H9 (cell line): ENCODE data around the gene BMPR1A. TPM values are rescaled to one million over a fixed set of nuclear protein-coding genes. Genes with fewer than 3 reads are reported as not detected.

Experiments used
- DNase-seq: peaks from one replicate; pipeline ENCODE4 v3.0.0-alpha.2; 2017
- H2AFZ ChIP-seq: one replicate; pipeline ENCODE4 v1.6.1; 2013; ENCODE audit warnings: mild to moderate bottlenecking, low read length, control low read depth, moderate library complexity
- H2AK5ac ChIP-seq: 2 replicates; pipeline ENCODE4 v1.6.1; 2013; ENCODE audit warnings: low read length, control low read depth, mixed read lengths; ENCODE audit not compliant: insufficient read length
- H2BK120ac ChIP-seq: one replicate; pipeline ENCODE4 v1.6.1; 2013; ENCODE audit warnings: low read depth, mild to moderate bottlenecking, low read length, control low read depth, inconsistent platforms; ENCODE audit not compliant: poor library complexity, severe bottlenecking
- H2BK12ac ChIP-seq: 2 replicates; pipeline ENCODE4 v1.6.1; 2013; ENCODE audit warnings: low read length, control low read depth, mixed read lengths, low read depth; ENCODE audit not compliant: insufficient read length
- H2BK15ac ChIP-seq: 2 replicates; pipeline ENCODE4 v1.6.1; 2013; ENCODE audit warnings: low read depth, low read length, control low read depth
- H2BK20ac ChIP-seq: one replicate; pipeline ENCODE4 v1.6.1; 2013; ENCODE audit warnings: low read depth, mild to moderate bottlenecking, low read length, control low read depth, inconsistent platforms; ENCODE audit not compliant: poor library complexity, severe bottlenecking
- H2BK5ac ChIP-seq: 2 replicates; pipeline ENCODE4 v1.6.1; 2013; ENCODE audit warnings: low read length, control low read depth, mixed read lengths; ENCODE audit not compliant: insufficient read length
- H3K14ac ChIP-seq: 2 replicates; pipeline ENCODE4 v1.6.1; 2013; ENCODE audit warnings: low read length, control low read depth; ENCODE audit not compliant: insufficient read depth
- H3K18ac ChIP-seq: 2 replicates; pipeline ENCODE4 v1.6.1; 2013; ENCODE audit warnings: low read depth, mild to moderate bottlenecking, mixed read lengths, low read length, control low read depth; ENCODE audit not compliant: insufficient read length
- H3K23ac ChIP-seq: 2 replicates; pipeline ENCODE4 v1.6.1; 2013; ENCODE audit warnings: low read length, control low read depth, mixed read lengths, low read depth; ENCODE audit not compliant: insufficient read length
- H3K23me2 ChIP-seq: 2 replicates; pipeline ENCODE4 v1.6.1; 2013; ENCODE audit warnings: low read depth, mild to moderate bottlenecking, mixed read lengths, low read length, control low read depth; ENCODE audit not compliant: insufficient read length, poor library complexity, severe bottlenecking
- H3K27ac ChIP-seq: 2 replicates; pipeline ENCODE4 v1.5.1; 2013; ENCODE audit warnings: low read length, control low read depth, mixed read lengths, low read depth; ENCODE audit not compliant: insufficient read length
- H3K27me3 ChIP-seq: 2 replicates; pipeline ENCODE4 v1.6.1; 2013; ENCODE audit warnings: low read length, control low read depth, inconsistent platforms; ENCODE audit not compliant: insufficient read depth
- H3K4ac ChIP-seq: 2 replicates; pipeline ENCODE4 v1.6.1; 2013; ENCODE audit warnings: low read depth, mild to moderate bottlenecking, control low read depth, inconsistent platforms, low read length, moderate library complexity
- H3K4me1 ChIP-seq: 2 replicates; pipeline ENCODE4 v1.6.1; 2013; ENCODE audit warnings: low read length, control low read depth, inconsistent platforms; ENCODE audit not compliant: insufficient read depth
- H3K4me2 ChIP-seq: 2 replicates; pipeline ENCODE4 v1.6.1; 2013; ENCODE audit warnings: low read length, control low read depth, mixed read lengths; ENCODE audit not compliant: insufficient read length, insufficient read depth
- H3K56ac ChIP-seq: 2 replicates; pipeline ENCODE4 v1.6.1; 2013; ENCODE audit warnings: low read depth, mild to moderate bottlenecking, mixed read lengths, low read length, control low read depth; ENCODE audit not compliant: insufficient read length
- H3K79me1 ChIP-seq: 2 replicates; pipeline ENCODE4 v1.6.1; 2013; ENCODE audit warnings: low read depth, mild to moderate bottlenecking, moderate library complexity, low read length, control low read depth, inconsistent platforms; ENCODE audit not compliant: insufficient read depth, poor library complexity, severe bottlenecking
- H3K79me2 ChIP-seq: 2 replicates; pipeline ENCODE4 v1.6.1; 2013; ENCODE audit warnings: low read length, control low read depth, inconsistent platforms; ENCODE audit not compliant: insufficient read depth
- H3K9ac ChIP-seq: 2 replicates; pipeline ENCODE4 v1.6.1; 2013; ENCODE audit warnings: low read length, control low read depth, mixed read lengths; ENCODE audit not compliant: insufficient read length; ENCODE audit errors: extremely low read depth
- H3K9me3 ChIP-seq: one replicate; pipeline ENCODE4 v1.6.1; 2013; ENCODE audit warnings: low read depth, low read length, inconsistent platforms; ENCODE audit not compliant: control insufficient read depth
- H3T11ph ChIP-seq: one replicate; pipeline ENCODE4 v1.6.1; 2013; ENCODE audit warnings: mild to moderate bottlenecking, low read length, control low read depth, inconsistent platforms
- H4K20me1 ChIP-seq: one replicate; pipeline ENCODE4 v1.6.1; 2013; ENCODE audit not compliant: control insufficient read depth, insufficient read length, insufficient read depth
- H4K5ac ChIP-seq: 2 replicates; pipeline ENCODE4 v1.6.1; 2013; ENCODE audit warnings: low read depth, mild to moderate bottlenecking, mixed read lengths, low read length, control low read depth; ENCODE audit not compliant: insufficient read length
- H4K8ac ChIP-seq: replicated peaks from 2 replicates; pipeline ENCODE4 v1.6.1; 2013; ENCODE audit warnings: low read length, control low read depth, mixed read lengths, low read depth; ENCODE audit not compliant: insufficient read length
- H4K91ac ChIP-seq: 2 replicates; pipeline ENCODE4 v1.6.1; 2013; ENCODE audit warnings: low read depth, mild to moderate bottlenecking, moderate library complexity, mixed read lengths, low read length, control low read depth; ENCODE audit not compliant: insufficient read length
- H3K27ac Mint-ChIP-seq, 3 experiments: 2 replicates in 2 of 3; 3 replicates in 1 of 3; pipeline ENCODE4 v1.8.0; 2020 to 2021; ENCODE audit warnings: mixed read lengths in 3 of 3, mild to moderate bottlenecking in 1 of 3, moderate library complexity in 1 of 3
- H3K27me3 Mint-ChIP-seq: 2 replicates; pipeline ENCODE4 v1.8.0; 2021; ENCODE audit warnings: low read depth, mild to moderate bottlenecking, moderate library complexity, mixed read lengths
- H3K36me3 Mint-ChIP-seq, 3 experiments: 2 replicates in 2 of 3; 3 replicates in 1 of 3; pipeline ENCODE4 v1.8.0; 2020 to 2021; ENCODE audit warnings: low read depth in 3 of 3, mixed read lengths in 3 of 3; ENCODE audit not compliant: insufficient read depth in 1 of 3
- H3K4me1 Mint-ChIP-seq, 2 experiments: 2 replicates each; pipeline ENCODE4 v1.8.0; 2020; ENCODE audit warnings: mixed read lengths in 2 of 2
- H3K4me3 Mint-ChIP-seq, 2 experiments: 2 replicates in 1 of 2; 3 replicates in 1 of 2; pipeline ENCODE4 v1.8.0; 2020 to 2021; ENCODE audit warnings: mild to moderate bottlenecking in 2 of 2, mixed read lengths in 2 of 2, moderate library complexity in 1 of 2
- H3K9me3 Mint-ChIP-seq, 2 experiments: 2 replicates in 1 of 2; 3 replicates in 1 of 2; pipeline ENCODE4 v1.8.0; 2020; ENCODE audit warnings: mild to moderate bottlenecking in 2 of 2, mixed read lengths in 2 of 2, moderate library complexity in 1 of 2
- CTCF ChIP-seq: fragments of 200-600 bp; sonication (generic); conservative IDR thresholded peaks from 3 replicates; pipeline ENCODE4 v1.8.0; 2021; ENCODE audit warnings: antibody characterized with exemption, mild to moderate bottlenecking
- WGBS: extraction: QIAGEN DNeasy Blood & Tissue Kit; methylation state at CpG from one replicate; pipeline ENCODE4 v1.1.7; 2013; ENCODE audit warnings: missing lambda C conversion rate, low lambda C conversion rate, mixed read lengths; ENCODE audit not compliant: insufficient read length; ENCODE audit errors: extremely low coverage; 5-methylcytosine and 5-hydroxymethylcytosine counted together
- total RNA-seq: library from RNA; stranded (reverse); gene quantifications from 2 replicates; pipeline ENCODE4 v1.2.1, GENCODE V29; 2021

The BMPR1A gene
- total RNA-seq, 1 experiment from 2014 or later, result 138 TPM

GRCh38 chr10:86965986-86966654 lies 209.7 kb downstream of the BMPR1A start:
- Histone ChIP-seq H3K4ac (no peak overlapping the region), H3K18ac (peak overlapping the region; percentile 39), H3K23me2 (peaks cover 9% of the 10 kb centered on the region), H3K27ac (no peak overlapping the region), H2BK20ac (no peak overlapping the region), H3K27me3 (no peaks in the 10 kb centered on the region), H4K20me1 (no peaks in the 10 kb centered on the region), H3K9me3 (no peaks in the 10 kb centered on the region), H3K23ac (no peak overlapping the region), H3K14ac (no peak overlapping the region), H3K56ac (no peak overlapping the region), H2AK5ac (no peak overlapping the region), H3K4me1 (peaks cover 2% of the 10 kb centered on the region; the same call in 1 of the 2 replicates), H3K9ac (no peak overlapping the region), H3K4me2 (no peak overlapping the region), H4K5ac (no peak overlapping the region), H2BK5ac (no peak overlapping the region), H2BK120ac (no peak overlapping the region), H2BK12ac (no peak overlapping the region), H3T11ph (no peak overlapping the region), H4K91ac (no peak overlapping the region), H3K79me1 (no peaks in the 10 kb centered on the region), H2AFZ (no peak overlapping the region), H2BK15ac (no peak overlapping the region), H4K8ac (no peak overlapping the region), H3K79me2 (no peaks in the 10 kb centered on the region)
- Mint-ChIP-seq H3K9me3 (no peaks in the 10 kb centered on the region), H3K27me3 (peaks cover 5% of the 10 kb centered on the region), H3K4me1 (peaks cover 24 to 34% of the 10 kb centered on the region in 2 experiments), H3K27ac (peak overlapping the region in 1 of 3 experiments; percentile 74; a peak in 2 of 7 replicates), H3K36me3 (no peaks in the 10 kb centered on the region), H3K4me3 (peak overlapping the region in 1 of 2 experiments; percentile 60; a peak in 2 of 5 replicates)
- WGBS, result no CpG with 5 or more reads among the region's 11 CpGs
- TF ChIP-seq CTCF, result no peak
- no peak for DNase-seq
